ENCODE data around the gene YY1. TPM values are rescaled to one million over a fixed set of nuclear protein-coding genes. Genes with fewer than 3 reads are reported as not detected.

Gene YY1
- 10 to 100 TPM; 24.4 to 52.5 (median 36.1) TPM for total RNA-seq
- long read RNA-seq, full-length matches to known transcripts: 1 of 5 reads
- long read RNA-seq, partial matches to known transcripts: 0 of 5 reads
- long read RNA-seq, other reads (novel, unspliced or antisense): 4 of 5 reads

GRCh38 chr14:100238419-100239210, at the start of gene YY1:
Gene YY1 (plus strand): TSS chr14:100239144. CDS start chr14:100239245, 101 bp downstream.
- H3K9me3 ChIP-seq: no peaks in the 10 kb centered on the region
- H3K36me3 ChIP-seq: no peaks in the 10 kb centered on the region
- H3K27ac ChIP-seq: peak within 1 kb of the TSS; percentile 94 to 98 (median 97)
- peak; percentile 99 to 100 (median 100) for DNase-seq
- 0% methylated on average over 9 of the region's 125 CpGs for WGBS (ENCODE audit: insufficient coverage, low coverage, low lambda C conversion rate, missing lambda C conversion rate)
- ATAC-seq: peak; percentile 83 to 89 (median 86)
- H3K4me3 ChIP-seq: peak within 1 kb of the TSS; percentile 79 to 99 (median 98)
- H3K27me3 ChIP-seq: no peaks in the 10 kb centered on the region
- intact Hi-C loops (cut with DNase I): no loop called here
- TF ChIP-seq POLR2A (IDR thresholded peaks at IDR 0.05): peak; percentile 88
- TF ChIP-seq CTCF (IDR thresholded peaks at IDR 0.05): no peak
- peaks cover 0 to 35% (median 15%) of the 10 kb centered on the region in 4 donors for H3K4me1 ChIP-seq

GRCh38 chr14:100190126-100190525, 48.8 kb upstream of the YY1 start:
- H3K4me3 ChIP-seq: no peak overlapping the region
- H3K36me3 ChIP-seq: no peaks in the 10 kb centered on the region
- 92% methylated on average over 1 of the region's 1 CpG for WGBS (ENCODE audit: insufficient coverage, low coverage, low lambda C conversion rate, missing lambda C conversion rate)
- H3K4me1 ChIP-seq: peaks cover 0 to 23% (median 0%) of the 10 kb centered on the region in 4 donors
- ATAC-seq: no peak
- intact Hi-C loops (cut with DNase I): no loop called here
- no peak for TF ChIP-seq POLR2A (IDR thresholded peaks at IDR 0.05)
- TF ChIP-seq CTCF (IDR thresholded peaks at IDR 0.05): no peak
- DNase-seq: no peak
- H3K9me3 ChIP-seq: no peaks in the 10 kb centered on the region
- H3K27ac ChIP-seq: no peak overlapping the region
- no peaks in the 10 kb centered on the region for H3K27me3 ChIP-seq

- peak overlapping the region in 2 of 3 donors; percentile 90 for H3K27ac ChIP-seq
- intact Hi-C loops (cut with DNase I): no loop called here
- H3K9me3 ChIP-seq: no peaks in the 10 kb centered on the region
- TF ChIP-seq POLR2A (IDR thresholded peaks at IDR 0.05) (no peak), CTCF (IDR thresholded peaks at IDR 0.05) (no peak)
- H3K27me3 ChIP-seq: no peaks in the 10 kb centered on the region
- WGBS (ENCODE audit: insufficient coverage, low coverage, low lambda C conversion rate, missing lambda C conversion rate): 71% methylated on average over 12 of the region's 14 CpGs
- H3K4me3 ChIP-seq: peak overlapping the region in 1 of 3 donors; percentile 52
- ATAC-seq (no peak), DNase-seq (no peak)
- H3K4me1 ChIP-seq: peaks cover 0 to 23% (median 0%) of the 10 kb centered on the region in 4 donors
- H3K36me3 ChIP-seq: no peaks in the 10 kb centered on the region
Measured at GRCh38 chr14:100191584-100192249, 47.2 kb upstream of the YY1 start.

- intact Hi-C loops (cut with DNase I): no loop called here
- ATAC-seq (no peak), DNase-seq (peak in 1 of 3 donors; percentile 43)
- H3K27me3 ChIP-seq: no peaks in the 10 kb centered on the region
- TF ChIP-seq CTCF (IDR thresholded peaks at IDR 0.05): no peak
- H3K36me3 ChIP-seq: no peaks in the 10 kb centered on the region
- peak overlapping the region; percentile 90 to 92 (median 90) for H3K27ac ChIP-seq
- H3K4me1 ChIP-seq: peaks cover 0 to 23% (median 0%) of the 10 kb centered on the region in 4 donors
- H3K9me3 ChIP-seq: no peaks in the 10 kb centered on the region
- H3K4me3 ChIP-seq: peak overlapping the region; percentile 13 to 52 (median 51)
- WGBS (ENCODE audit: insufficient coverage, low coverage, low lambda C conversion rate, missing lambda C conversion rate): 52% methylated on average over 11 of the region's 21 CpGs
Measured at GRCh38 chr14:100192250-100192671, 46.7 kb upstream of the YY1 start.

Data from right lobe of liver (tissue), 6 donors.